ENCODE measurements around the gene WBP11.

DNA sequence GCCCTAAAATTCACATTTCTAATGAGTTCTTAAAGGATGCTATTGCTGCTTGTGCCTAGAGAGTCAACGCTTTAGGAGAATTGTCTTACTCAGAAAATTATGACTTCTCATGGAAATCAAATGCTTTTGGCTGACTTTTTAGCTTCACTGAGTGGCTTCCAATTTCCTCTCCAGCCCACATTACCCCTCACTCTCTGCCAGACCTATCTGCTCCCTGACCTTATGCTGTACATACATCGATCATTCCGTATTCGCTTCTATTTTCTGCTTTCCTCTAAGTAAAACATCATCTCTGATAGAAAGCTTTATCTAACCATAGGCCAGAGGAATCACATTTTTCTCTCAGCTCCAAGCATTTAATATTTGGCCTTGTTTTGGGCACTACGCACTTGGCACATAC, 23.2 kb upstream of the WBP11 start:
- TF ChIP-seq, protein P1, sequence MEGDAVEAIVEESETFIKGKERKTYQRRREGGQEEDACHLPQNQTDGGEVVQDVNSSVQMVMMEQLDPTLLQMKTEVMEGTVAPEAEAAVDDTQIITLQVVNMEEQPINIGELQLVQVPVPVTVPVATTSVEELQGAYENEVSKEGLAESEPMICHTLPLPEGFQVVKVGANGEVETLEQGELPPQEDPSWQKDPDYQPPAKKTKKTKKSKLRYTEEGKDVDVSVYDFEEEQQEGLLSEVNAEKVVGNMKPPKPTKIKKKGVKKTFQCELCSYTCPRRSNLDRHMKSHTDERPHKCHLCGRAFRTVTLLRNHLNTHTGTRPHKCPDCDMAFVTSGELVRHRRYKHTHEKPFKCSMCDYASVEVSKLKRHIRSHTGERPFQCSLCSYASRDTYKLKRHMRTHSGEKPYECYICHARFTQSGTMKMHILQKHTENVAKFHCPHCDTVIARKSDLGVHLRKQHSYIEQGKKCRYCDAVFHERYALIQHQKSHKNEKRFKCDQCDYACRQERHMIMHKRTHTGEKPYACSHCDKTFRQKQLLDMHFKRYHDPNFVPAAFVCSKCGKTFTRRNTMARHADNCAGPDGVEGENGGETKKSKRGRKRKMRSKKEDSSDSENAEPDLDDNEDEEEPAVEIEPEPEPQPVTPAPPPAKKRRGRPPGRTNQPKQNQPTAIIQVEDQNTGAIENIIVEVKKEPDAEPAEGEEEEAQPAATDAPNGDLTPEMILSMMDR (IDR thresholded peaks at IDR 0.05) = no peak
- TF ChIP-seq POLR2AphosphoS5 (IDR thresholded peaks at IDR 0.05; ENCODE audit: low read depth, low read length) (no peak), TCF7L2 (IDR thresholded peaks at IDR 0.05; ENCODE audit: low read depth, low read length) (no peak), SIN3A (IDR thresholded peaks at IDR 0.05; ENCODE audit: borderline replicate concordance, insufficient read depth, low read depth, low read length) (no peak)

Measured in Panc1 (cell line).